Bladder microvascular endothelial cell (primary cell): Measurements from ENCODE around the gene CLDN1. TPM values are rescaled to one million over a fixed set of nuclear protein-coding genes. Genes with fewer than 3 reads are reported as not detected.

Source experiments
- total RNA-seq: library from RNA; depleted of rRNA; stranded (reverse); fragments of >200 nt; gene quantifications from 2 replicates; pipeline ENCODE4 v1.2.3, GENCODE V29; 2014

CLDN1 gene, protein sequence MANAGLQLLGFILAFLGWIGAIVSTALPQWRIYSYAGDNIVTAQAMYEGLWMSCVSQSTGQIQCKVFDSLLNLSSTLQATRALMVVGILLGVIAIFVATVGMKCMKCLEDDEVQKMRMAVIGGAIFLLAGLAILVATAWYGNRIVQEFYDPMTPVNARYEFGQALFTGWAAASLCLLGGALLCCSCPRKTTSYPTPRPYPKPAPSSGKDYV
- 0.16 and 4.7 TPM in 2 replicates for total RNA-seq

DNA sequence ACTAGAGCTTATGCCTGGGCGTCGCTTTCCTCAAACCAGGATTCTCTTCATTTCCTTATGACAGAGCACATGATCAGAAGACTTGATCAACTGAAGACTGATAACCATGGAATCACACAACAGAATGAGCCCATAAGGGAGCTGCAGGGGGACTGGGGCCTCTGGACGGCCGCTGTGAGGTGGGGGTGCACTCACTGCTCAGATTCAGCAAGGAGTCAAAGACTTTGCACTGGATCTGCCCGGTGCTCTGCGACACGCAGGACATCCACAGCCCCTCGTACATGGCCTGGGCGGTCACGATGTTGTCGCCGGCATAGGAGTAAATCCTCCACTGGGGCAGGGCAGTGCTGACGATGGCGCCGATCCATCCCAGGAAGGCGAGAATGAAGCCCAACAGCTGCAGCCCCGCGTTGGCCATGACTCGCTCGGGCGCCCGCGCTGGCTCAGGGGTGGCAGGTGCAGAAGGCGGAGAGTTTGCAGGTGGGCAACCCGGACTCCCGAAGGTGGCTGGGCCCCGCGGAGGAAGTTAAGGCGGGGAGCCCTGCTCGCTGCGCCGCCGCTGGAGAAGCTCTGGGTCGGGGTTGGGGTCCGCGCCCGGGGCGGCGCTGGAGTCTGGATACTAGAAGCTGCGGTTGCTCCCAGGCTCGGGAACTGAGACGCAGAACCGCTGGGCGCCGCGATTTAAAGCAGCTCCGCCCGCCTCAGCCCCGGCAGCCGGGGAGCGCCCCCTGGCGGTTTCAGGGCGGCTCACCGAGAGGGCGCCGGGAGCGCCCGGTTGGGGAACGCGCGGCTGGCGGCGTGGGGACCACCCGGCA lies at the start of gene CLDN1:
Gene CLDN1 (minus strand): TSS at position 658 of the 815 bp plus-strand sequence. CDS start 240 bp downstream, at position 418.

Other genes with a start within 250 kb of the CLDN1 start
- 9.6 and 18.1 TPM in 2 replicates for gene P3H2, start 201.5 kb downstream of the CLDN1 start, total RNA-seq
- gene CLDN16, start 65.7 kb upstream of the CLDN1 start, total RNA-seq, result 0.06 TPM in 1 of 2 replicates, not detected in the other
- gene TMEM207, start 127.5 kb upstream of the CLDN1 start, total RNA-seq, result not detected in 2 replicates
- 3.9 and 8.1 TPM in 2 replicates for gene IL1RAP, start 191.6 kb upstream of the CLDN1 start, total RNA-seq